H9 (cell line): ENCODE measurements around the gene SH3BP5L. TPM values are rescaled to one million over a fixed set of nuclear protein-coding genes. Genes with fewer than 3 reads are reported as not detected.

Experiments used
- DNase-seq: peaks from one replicate; pipeline ENCODE4 v3.0.0-alpha.2; 2017
- H2AFZ ChIP-seq: one replicate; pipeline ENCODE4 v1.6.1; 2013; ENCODE audit warnings: mild to moderate bottlenecking, low read length, control low read depth, moderate library complexity
- H2AK5ac ChIP-seq: 2 replicates; pipeline ENCODE4 v1.6.1; 2013; ENCODE audit warnings: low read length, control low read depth, mixed read lengths; ENCODE audit not compliant: insufficient read length
- H2BK120ac ChIP-seq: one replicate; pipeline ENCODE4 v1.6.1; 2013; ENCODE audit warnings: low read depth, mild to moderate bottlenecking, low read length, control low read depth, inconsistent platforms; ENCODE audit not compliant: poor library complexity, severe bottlenecking
- H2BK12ac ChIP-seq: 2 replicates; pipeline ENCODE4 v1.6.1; 2013; ENCODE audit warnings: low read length, control low read depth, mixed read lengths, low read depth; ENCODE audit not compliant: insufficient read length
- H2BK15ac ChIP-seq: 2 replicates; pipeline ENCODE4 v1.6.1; 2013; ENCODE audit warnings: low read depth, low read length, control low read depth
- H2BK20ac ChIP-seq: one replicate; pipeline ENCODE4 v1.6.1; 2013; ENCODE audit warnings: low read depth, mild to moderate bottlenecking, low read length, control low read depth, inconsistent platforms; ENCODE audit not compliant: poor library complexity, severe bottlenecking
- H2BK5ac ChIP-seq: 2 replicates; pipeline ENCODE4 v1.6.1; 2013; ENCODE audit warnings: low read length, control low read depth, mixed read lengths; ENCODE audit not compliant: insufficient read length
- H3K14ac ChIP-seq: 2 replicates; pipeline ENCODE4 v1.6.1; 2013; ENCODE audit warnings: low read length, control low read depth; ENCODE audit not compliant: insufficient read depth
- H3K18ac ChIP-seq: 2 replicates; pipeline ENCODE4 v1.6.1; 2013; ENCODE audit warnings: low read depth, mild to moderate bottlenecking, mixed read lengths, low read length, control low read depth; ENCODE audit not compliant: insufficient read length
- H3K23ac ChIP-seq: 2 replicates; pipeline ENCODE4 v1.6.1; 2013; ENCODE audit warnings: low read length, control low read depth, mixed read lengths, low read depth; ENCODE audit not compliant: insufficient read length
- H3K23me2 ChIP-seq: 2 replicates; pipeline ENCODE4 v1.6.1; 2013; ENCODE audit warnings: low read depth, mild to moderate bottlenecking, mixed read lengths, low read length, control low read depth; ENCODE audit not compliant: insufficient read length, poor library complexity, severe bottlenecking
- H3K27ac ChIP-seq: 2 replicates; pipeline ENCODE4 v1.5.1; 2013; ENCODE audit warnings: low read length, control low read depth, mixed read lengths, low read depth; ENCODE audit not compliant: insufficient read length
- H3K27me3 ChIP-seq: 2 replicates; pipeline ENCODE4 v1.6.1; 2013; ENCODE audit warnings: low read length, control low read depth, inconsistent platforms; ENCODE audit not compliant: insufficient read depth
- H3K4ac ChIP-seq: 2 replicates; pipeline ENCODE4 v1.6.1; 2013; ENCODE audit warnings: low read depth, mild to moderate bottlenecking, control low read depth, inconsistent platforms, low read length, moderate library complexity
- H3K4me1 ChIP-seq: 2 replicates; pipeline ENCODE4 v1.6.1; 2013; ENCODE audit warnings: low read length, control low read depth, inconsistent platforms; ENCODE audit not compliant: insufficient read depth
- H3K4me2 ChIP-seq: 2 replicates; pipeline ENCODE4 v1.6.1; 2013; ENCODE audit warnings: low read length, control low read depth, mixed read lengths; ENCODE audit not compliant: insufficient read length, insufficient read depth
- H3K56ac ChIP-seq: 2 replicates; pipeline ENCODE4 v1.6.1; 2013; ENCODE audit warnings: low read depth, mild to moderate bottlenecking, mixed read lengths, low read length, control low read depth; ENCODE audit not compliant: insufficient read length
- H3K79me1 ChIP-seq: 2 replicates; pipeline ENCODE4 v1.6.1; 2013; ENCODE audit warnings: low read depth, mild to moderate bottlenecking, moderate library complexity, low read length, control low read depth, inconsistent platforms; ENCODE audit not compliant: insufficient read depth, poor library complexity, severe bottlenecking
- H3K79me2 ChIP-seq: 2 replicates; pipeline ENCODE4 v1.6.1; 2013; ENCODE audit warnings: low read length, control low read depth, inconsistent platforms; ENCODE audit not compliant: insufficient read depth
- H3K9ac ChIP-seq: 2 replicates; pipeline ENCODE4 v1.6.1; 2013; ENCODE audit warnings: low read length, control low read depth, mixed read lengths; ENCODE audit not compliant: insufficient read length; ENCODE audit errors: extremely low read depth
- H3K9me3 ChIP-seq: one replicate; pipeline ENCODE4 v1.6.1; 2013; ENCODE audit warnings: low read depth, low read length, inconsistent platforms; ENCODE audit not compliant: control insufficient read depth
- H3T11ph ChIP-seq: one replicate; pipeline ENCODE4 v1.6.1; 2013; ENCODE audit warnings: mild to moderate bottlenecking, low read length, control low read depth, inconsistent platforms
- H4K20me1 ChIP-seq: one replicate; pipeline ENCODE4 v1.6.1; 2013; ENCODE audit not compliant: control insufficient read depth, insufficient read length, insufficient read depth
- H4K5ac ChIP-seq: 2 replicates; pipeline ENCODE4 v1.6.1; 2013; ENCODE audit warnings: low read depth, mild to moderate bottlenecking, mixed read lengths, low read length, control low read depth; ENCODE audit not compliant: insufficient read length
- H4K8ac ChIP-seq: replicated peaks from 2 replicates; pipeline ENCODE4 v1.6.1; 2013; ENCODE audit warnings: low read length, control low read depth, mixed read lengths, low read depth; ENCODE audit not compliant: insufficient read length
- H4K91ac ChIP-seq: 2 replicates; pipeline ENCODE4 v1.6.1; 2013; ENCODE audit warnings: low read depth, mild to moderate bottlenecking, moderate library complexity, mixed read lengths, low read length, control low read depth; ENCODE audit not compliant: insufficient read length
- H3K27ac Mint-ChIP-seq, 3 experiments: 2 replicates in 2 of 3; 3 replicates in 1 of 3; pipeline ENCODE4 v1.8.0; 2020 to 2021; ENCODE audit warnings: mixed read lengths in 3 of 3, mild to moderate bottlenecking in 1 of 3, moderate library complexity in 1 of 3
- H3K27me3 Mint-ChIP-seq: 2 replicates; pipeline ENCODE4 v1.8.0; 2021; ENCODE audit warnings: low read depth, mild to moderate bottlenecking, moderate library complexity, mixed read lengths
- H3K36me3 Mint-ChIP-seq, 3 experiments: 2 replicates in 2 of 3; 3 replicates in 1 of 3; pipeline ENCODE4 v1.8.0; 2020 to 2021; ENCODE audit warnings: low read depth in 3 of 3, mixed read lengths in 3 of 3; ENCODE audit not compliant: insufficient read depth in 1 of 3
- H3K4me1 Mint-ChIP-seq, 2 experiments: 2 replicates each; pipeline ENCODE4 v1.8.0; 2020; ENCODE audit warnings: mixed read lengths in 2 of 2
- H3K4me3 Mint-ChIP-seq, 2 experiments: 2 replicates in 1 of 2; 3 replicates in 1 of 2; pipeline ENCODE4 v1.8.0; 2020 to 2021; ENCODE audit warnings: mild to moderate bottlenecking in 2 of 2, mixed read lengths in 2 of 2, moderate library complexity in 1 of 2
- H3K9me3 Mint-ChIP-seq, 2 experiments: 2 replicates in 1 of 2; 3 replicates in 1 of 2; pipeline ENCODE4 v1.8.0; 2020; ENCODE audit warnings: mild to moderate bottlenecking in 2 of 2, mixed read lengths in 2 of 2, moderate library complexity in 1 of 2
- WGBS: extraction: QIAGEN DNeasy Blood & Tissue Kit; methylation state at CpG from one replicate; pipeline ENCODE4 v1.1.7; 2013; ENCODE audit warnings: missing lambda C conversion rate, low lambda C conversion rate, mixed read lengths; ENCODE audit not compliant: insufficient read length; ENCODE audit errors: extremely low coverage; 5-methylcytosine and 5-hydroxymethylcytosine counted together
- total RNA-seq: library from RNA; stranded (reverse); gene quantifications from 2 replicates; pipeline ENCODE4 v1.2.1, GENCODE V29; 2021
- TF ChIP-seq, protein P1 (sequence below): fragments of 200-600 bp; sonication (generic); conservative IDR thresholded peaks from 3 replicates; pipeline ENCODE4 v1.8.0; 2021; ENCODE audit warnings: antibody characterized with exemption, mild to moderate bottlenecking

Gene SH3BP5L
- total RNA-seq, 1 experiment from 2014 or later = 27.6 TPM

DNA sequence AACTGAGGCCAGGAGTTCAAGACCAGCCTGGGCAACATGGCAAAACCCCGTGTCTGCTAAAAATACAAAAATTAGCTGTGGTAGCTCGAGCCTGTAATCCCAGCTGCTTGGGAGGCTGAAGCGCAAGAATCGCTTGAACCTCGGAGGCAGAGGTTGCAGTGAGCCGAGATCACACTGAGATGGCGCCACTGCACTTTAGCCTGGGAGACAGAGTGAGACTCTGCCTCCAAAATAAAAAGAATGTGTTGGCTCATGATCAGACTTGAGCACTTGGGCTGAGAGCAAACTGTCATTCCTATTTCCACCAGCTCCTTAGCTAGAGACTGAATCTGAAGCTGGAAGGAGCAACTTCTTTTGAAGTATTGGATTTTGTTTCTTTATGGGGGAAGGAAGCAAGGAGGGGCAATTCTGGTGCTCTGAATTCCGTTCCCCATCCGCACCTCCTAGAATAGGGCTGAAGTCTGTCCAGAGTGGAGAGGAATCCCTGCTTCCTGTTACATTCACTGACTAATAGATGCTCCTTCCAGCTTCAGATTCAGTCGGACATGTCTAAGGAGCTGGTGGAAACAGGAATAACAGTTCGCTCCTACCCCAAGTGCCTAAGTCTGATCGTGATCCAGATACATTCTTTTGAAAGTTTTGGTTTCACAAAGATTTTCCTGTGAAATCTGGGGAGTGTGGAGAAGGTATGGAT, 16.1 kb upstream of the SH3BP5L start:
- H3K27ac ChIP-seq = no peak overlapping the region
- no peak overlapping the region for H2AFZ ChIP-seq
- Mint-ChIP-seq H3K4me1 (peaks cover 2 to 13% of the 10 kb centered on the region in 2 experiments; a peak in 3 of 4 replicates), H3K27me3 (no peaks in the 10 kb centered on the region), H3K4me3 (no peak overlapping the region), H3K9me3 (no peaks in the 10 kb centered on the region), H3K36me3 (peaks cover 9 to 27% (median 15%) of the 10 kb centered on the region in 3 experiments; a peak in 6 of 7 replicates), H3K27ac (no peak overlapping the region; a peak in 1 of 7 replicates)
- H4K5ac ChIP-seq = no peak overlapping the region
- H3K79me1 ChIP-seq = no peaks in the 10 kb centered on the region
- peaks cover 3% of the 10 kb centered on the region for H3K79me2 ChIP-seq
- H3K23me2 ChIP-seq = peaks cover 4% of the 10 kb centered on the region
- H2BK120ac ChIP-seq = no peak overlapping the region
- no peak overlapping the region for H4K8ac ChIP-seq
- H3K9ac ChIP-seq = no peak overlapping the region
- H3K4me1 ChIP-seq = no peaks in the 10 kb centered on the region; the same call in 1 of the 2 replicates
- no peak overlapping the region for H3K4me2 ChIP-seq
- H4K20me1 ChIP-seq = no peaks in the 10 kb centered on the region
- no peak overlapping the region for H2BK5ac ChIP-seq
- no peak overlapping the region for H3T11ph ChIP-seq
- H3K4ac ChIP-seq = no peak overlapping the region
- WGBS = no CpG with 5 or more reads among the region's 12 CpGs
- no peak overlapping the region for H2AK5ac ChIP-seq
- H3K56ac ChIP-seq = no peak overlapping the region
- no peaks in the 10 kb centered on the region for H3K9me3 ChIP-seq
- peak; percentile 71 for DNase-seq
- no peak overlapping the region for H2BK15ac ChIP-seq
- H3K23ac ChIP-seq = no peak overlapping the region
- TF ChIP-seq, protein P1, sequence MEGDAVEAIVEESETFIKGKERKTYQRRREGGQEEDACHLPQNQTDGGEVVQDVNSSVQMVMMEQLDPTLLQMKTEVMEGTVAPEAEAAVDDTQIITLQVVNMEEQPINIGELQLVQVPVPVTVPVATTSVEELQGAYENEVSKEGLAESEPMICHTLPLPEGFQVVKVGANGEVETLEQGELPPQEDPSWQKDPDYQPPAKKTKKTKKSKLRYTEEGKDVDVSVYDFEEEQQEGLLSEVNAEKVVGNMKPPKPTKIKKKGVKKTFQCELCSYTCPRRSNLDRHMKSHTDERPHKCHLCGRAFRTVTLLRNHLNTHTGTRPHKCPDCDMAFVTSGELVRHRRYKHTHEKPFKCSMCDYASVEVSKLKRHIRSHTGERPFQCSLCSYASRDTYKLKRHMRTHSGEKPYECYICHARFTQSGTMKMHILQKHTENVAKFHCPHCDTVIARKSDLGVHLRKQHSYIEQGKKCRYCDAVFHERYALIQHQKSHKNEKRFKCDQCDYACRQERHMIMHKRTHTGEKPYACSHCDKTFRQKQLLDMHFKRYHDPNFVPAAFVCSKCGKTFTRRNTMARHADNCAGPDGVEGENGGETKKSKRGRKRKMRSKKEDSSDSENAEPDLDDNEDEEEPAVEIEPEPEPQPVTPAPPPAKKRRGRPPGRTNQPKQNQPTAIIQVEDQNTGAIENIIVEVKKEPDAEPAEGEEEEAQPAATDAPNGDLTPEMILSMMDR = peak; percentile 82
- no peak overlapping the region for H2BK20ac ChIP-seq
- no peak overlapping the region for H2BK12ac ChIP-seq
- H3K14ac ChIP-seq = no peak overlapping the region
- H3K27me3 ChIP-seq = no peaks in the 10 kb centered on the region
- no peak overlapping the region for H3K18ac ChIP-seq
- H4K91ac ChIP-seq = no peak overlapping the region
